SK-N-SH (cell line): ENCODE data around the gene BAZ1A.

ENCODE experiments used
- ELF1 ChIP-seq: IDR thresholded peaks from 2 replicates; pipeline ENCODE4 v1.4.0; 2012
- NFIC ChIP-seq: IDR thresholded peaks from 2 replicates; pipeline ENCODE4 v1.4.0; 2012; ENCODE audit warnings: borderline replicate concordance
- NRF1 ChIP-seq: IDR thresholded peaks from 2 replicates; pipeline ENCODE4 v1.6.1; 2012; ENCODE audit warnings: low read depth, mild to moderate bottlenecking, low read length
- PBX3 ChIP-seq: IDR thresholded peaks from 2 replicates; pipeline ENCODE4; 2012
- POLR2AphosphoS5 ChIP-seq: IDR thresholded peaks from 2 replicates; pipeline ENCODE4 v1.6.1; 2012; ENCODE audit warnings: low read depth, low read length
- REST ChIP-seq: IDR thresholded peaks from 2 replicates; pipeline ENCODE4 v1.6.1; 2012; ENCODE audit warnings: mild to moderate bottlenecking, low read depth, low read length, moderate library complexity
- SIN3A ChIP-seq: IDR thresholded peaks from 2 replicates; pipeline ENCODE4 v1.6.1; 2012; ENCODE audit warnings: low read depth, mild to moderate bottlenecking, low read length, moderate library complexity, borderline replicate concordance
- TAF1 ChIP-seq: IDR thresholded peaks from 2 replicates; pipeline ENCODE4 v1.6.1; 2012; ENCODE audit warnings: low read depth, mild to moderate bottlenecking, low read length, moderate library complexity, borderline replicate concordance
- USF2 ChIP-seq: fragments of 150-350 bp; IDR thresholded peaks from 2 replicates; pipeline ENCODE4 v1.6.1; 2017; ENCODE audit warnings: antibody characterized with exemption, low read length, low read depth, borderline replicate concordance
- ZBTB33 ChIP-seq: IDR thresholded peaks from 2 replicates; pipeline ENCODE4 v1.4.0; 2012; ENCODE audit warnings: low read depth, borderline replicate concordance
- TF ChIP-seq, protein P1 (sequence below): fragments of 200-600 bp; sonication (generic); IDR thresholded peaks from 2 replicates; pipeline ENCODE4 v1.6.1; 2017; ENCODE audit warnings: antibody characterized with exemption, mild to moderate bottlenecking, moderate library complexity

DNA sequence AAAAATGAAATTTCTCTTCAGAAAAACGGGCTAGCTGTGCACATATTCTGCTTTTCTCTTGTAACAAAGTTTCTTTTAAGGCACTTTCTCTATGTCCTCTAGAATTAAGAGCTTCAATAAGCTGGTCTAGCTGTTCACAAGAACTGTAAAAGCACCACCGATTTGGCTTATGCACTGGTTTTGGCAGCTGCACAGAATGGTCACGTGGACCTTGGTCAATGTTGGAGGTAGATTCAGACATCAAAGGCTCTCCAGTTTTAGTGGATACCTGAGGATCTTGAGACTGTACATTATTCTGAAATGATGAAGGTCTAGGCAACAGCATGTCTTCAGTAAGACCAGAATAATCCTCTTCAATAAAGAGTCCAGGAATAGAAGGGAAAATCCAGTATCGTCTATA lies 99.2 kb downstream of the BAZ1A start:
- TF ChIP-seq, protein P1, sequence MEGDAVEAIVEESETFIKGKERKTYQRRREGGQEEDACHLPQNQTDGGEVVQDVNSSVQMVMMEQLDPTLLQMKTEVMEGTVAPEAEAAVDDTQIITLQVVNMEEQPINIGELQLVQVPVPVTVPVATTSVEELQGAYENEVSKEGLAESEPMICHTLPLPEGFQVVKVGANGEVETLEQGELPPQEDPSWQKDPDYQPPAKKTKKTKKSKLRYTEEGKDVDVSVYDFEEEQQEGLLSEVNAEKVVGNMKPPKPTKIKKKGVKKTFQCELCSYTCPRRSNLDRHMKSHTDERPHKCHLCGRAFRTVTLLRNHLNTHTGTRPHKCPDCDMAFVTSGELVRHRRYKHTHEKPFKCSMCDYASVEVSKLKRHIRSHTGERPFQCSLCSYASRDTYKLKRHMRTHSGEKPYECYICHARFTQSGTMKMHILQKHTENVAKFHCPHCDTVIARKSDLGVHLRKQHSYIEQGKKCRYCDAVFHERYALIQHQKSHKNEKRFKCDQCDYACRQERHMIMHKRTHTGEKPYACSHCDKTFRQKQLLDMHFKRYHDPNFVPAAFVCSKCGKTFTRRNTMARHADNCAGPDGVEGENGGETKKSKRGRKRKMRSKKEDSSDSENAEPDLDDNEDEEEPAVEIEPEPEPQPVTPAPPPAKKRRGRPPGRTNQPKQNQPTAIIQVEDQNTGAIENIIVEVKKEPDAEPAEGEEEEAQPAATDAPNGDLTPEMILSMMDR = no peak
- TF ChIP-seq NRF1 (no peak), SIN3A (no peak), REST (no peak), ZBTB33 (no peak), PBX3 (no peak), TAF1 (no peak), NFIC (no peak), ELF1 (no peak), POLR2AphosphoS5 (no peak), USF2 (no peak)
